Measurements from ENCODE around the gene MCM3AP.
"Not testable (repeated sequence)": the region's sequence is repeated elsewhere in the genome, so short reads cannot be mapped to it uniquely, and the experiment has no call there.

The MCM3AP gene

GRCh38 chr21:46239817-46240325 lies 45.5 kb downstream of the MCM3AP start:
- DNase-seq = no peak

GRCh38 chr21:46237474-46237873 lies 47.9 kb downstream of the MCM3AP start:
- DNase-seq = no peak

GRCh38 chr21:46234436-46234950 lies 50.9 kb downstream of the MCM3AP start:
- DNase-seq = no peak

- no peak for DNase-seq
Measured at GRCh38 chr21:46229923-46230260, 55.5 kb downstream of the MCM3AP start.

- DNase-seq = no peak
Measured at GRCh38 chr21:46229133-46229922, 56.1 kb downstream of the MCM3AP start.

- DNase-seq = peak; percentile 99
Measured at GRCh38 chr21:46228345-46229051, 56.9 kb downstream of the MCM3AP start, which contains the start of gene LSS. Gene LSS (minus strand): TSS chr21:46228774. CDS start chr21:46228745, 29 bp downstream.

- no peak for DNase-seq
Measured at GRCh38 chr21:46227811-46228344, 57.5 kb downstream of the MCM3AP start.

GRCh38 chr21:46226920-46227599 lies 58.4 kb downstream of the MCM3AP start:
- DNase-seq = no peak

GRCh38 chr21:46226146-46226545 lies 59.3 kb downstream of the MCM3AP start:
- DNase-seq = no peak

GRCh38 chr21:46223661-46224060 lies 61.8 kb downstream of the MCM3AP start:
- not testable (repeated sequence) for DNase-seq

- no peak for DNase-seq
Measured at GRCh38 chr21:46223217-46223616, 62.2 kb downstream of the MCM3AP start.

GRCh38 chr21:46222436-46223116 lies 62.8 kb downstream of the MCM3AP start:
- DNase-seq = no peak

GRCh38 chr21:46221664-46222435 lies 63.6 kb downstream of the MCM3AP start:
- no peak for DNase-seq

GRCh38 chr21:46220847-46221246 lies 64.6 kb downstream of the MCM3AP start:
- DNase-seq = no peak

- DNase-seq = no peak
Measured at GRCh38 chr21:46220275-46220810, 65.1 kb downstream of the MCM3AP start.

GRCh38 chr21:46219591-46220239 lies 65.7 kb downstream of the MCM3AP start:
- DNase-seq = no peak

- no peak for DNase-seq
Measured at GRCh38 chr21:46218906-46219590, 66.4 kb downstream of the MCM3AP start.

GRCh38 chr21:46217511-46218196 lies 67.8 kb downstream of the MCM3AP start:
- no peak for DNase-seq

GRCh38 chr21:46216132-46216747 lies 69.2 kb downstream of the MCM3AP start:
- DNase-seq = no peak
